Activated T-cell treated with anti-CD3 and anti-CD28 coated beads for 1 hour (primary cell): ENCODE measurements around the gene CTNNBIP1.
A peak's percentile ranks its signal among the peaks of the same experiment; 100 is the strongest.
"Not testable (repeated sequence)": the region's sequence is repeated elsewhere in the genome, so short reads cannot be mapped to it uniquely, and the experiment has no call there.

Experiments
- DNase-seq: peaks from one replicate; pipeline ENCODE4 v3.0.0-alpha.2; 2020; ENCODE audit warnings: low read depth

The CTNNBIP1 gene

GRCh38 chr1:9910076-9910422, at the start of gene CTNNBIP1:
TSS of gene CTNNBIP1 (minus strand) at chr1:9910269. CDS start at chr1:9872064, 38,205 bp downstream.
- DNase-seq = no peak

- DNase-seq = no peak
Measured at GRCh38 chr1:9957726-9958125, 47.7 kb upstream of the CTNNBIP1 start.

- no peak for DNase-seq
Measured at GRCh38 chr1:9946315-9946714, 36.2 kb upstream of the CTNNBIP1 start.

- DNase-seq = peak; percentile 80
Measured at GRCh38 chr1:9942939-9943788, 33.1 kb upstream of the CTNNBIP1 start, which contains the start of the genes LZIC and NMNAT1. TSS of gene LZIC (minus strand) at chr1:9943391. CDS start at chr1:9936619, 6,772 bp downstream. TSS of gene NMNAT1 (plus strand) at chr1:9943475. CDS start at chr1:9972074, 28,599 bp downstream.

GRCh38 chr1:9942399-9942938, 32.4 kb upstream of the CTNNBIP1 start:
- DNase-seq = no peak

GRCh38 chr1:9929431-9930385, 19.6 kb upstream of the CTNNBIP1 start:
- no peak for DNase-seq

GRCh38 chr1:9927259-9927658, 17.2 kb upstream of the CTNNBIP1 start:
- DNase-seq = no peak

GRCh38 chr1:9922342-9922741, 12.3 kb upstream of the CTNNBIP1 start:
- no peak for DNase-seq

- DNase-seq = no peak
Measured at GRCh38 chr1:9920606-9921005, 10.5 kb upstream of the CTNNBIP1 start.

GRCh38 chr1:9917901-9918300, 7.8 kb upstream of the CTNNBIP1 start:
- DNase-seq = no peak

- not testable (repeated sequence) for DNase-seq
Measured at GRCh38 chr1:9917495-9917894, 7.4 kb upstream of the CTNNBIP1 start.

GRCh38 chr1:9916452-9916851, 6.4 kb upstream of the CTNNBIP1 start:
- DNase-seq = no peak

GRCh38 chr1:9914610-9914937, 4.5 kb upstream of the CTNNBIP1 start:
- DNase-seq = no peak

- DNase-seq = no peak
Measured at GRCh38 chr1:9912264-9912936, 2.3 kb upstream of the CTNNBIP1 start.

- DNase-seq = peak; percentile 100
Measured at GRCh38 chr1:9910423-9911178, 532 bp upstream of the CTNNBIP1 start.

- DNase-seq = peak; percentile 2
Measured at GRCh38 chr1:9909234-9910046, 629 bp downstream of the CTNNBIP1 start.

GRCh38 chr1:9908871-9909233, 1.2 kb downstream of the CTNNBIP1 start:
- no peak for DNase-seq

GRCh38 chr1:9907441-9907840, 2.6 kb downstream of the CTNNBIP1 start:
- no peak for DNase-seq

- no peak for DNase-seq
Measured at GRCh38 chr1:9906466-9906865, 3.6 kb downstream of the CTNNBIP1 start.

- no peak for DNase-seq
Measured at GRCh38 chr1:9905010-9905409, 5.1 kb downstream of the CTNNBIP1 start.
